Muscle of leg (tissue), 11 donors: Measurements from ENCODE around the gene ZBTB24. TPM values are rescaled to one million over a fixed set of nuclear protein-coding genes. Genes with fewer than 3 reads are reported as not detected.
A peak's percentile ranks its signal among the peaks of the same experiment; 100 is the strongest.

ENCODE experiments used
- DNase-seq: peaks from one replicate; pipeline ENCODE4 v3.0.0; 2013
- H3K27ac ChIP-seq: one replicate; pipeline ENCODE4 v1.5.1; 2013; ENCODE audit warnings: mild to moderate bottlenecking, low read length, control low read depth
- H3K27me3 ChIP-seq: one replicate; pipeline ENCODE4 v1.6.1; 2013; ENCODE audit warnings: low read length; ENCODE audit not compliant: control insufficient read depth, insufficient read depth
- H3K36me3 ChIP-seq: one replicate; pipeline ENCODE4 v1.6.1; 2013; ENCODE audit warnings: low read length; ENCODE audit not compliant: control insufficient read depth, insufficient read depth
- H3K4me1 ChIP-seq: one replicate; pipeline ENCODE4 v1.6.1; 2013; ENCODE audit warnings: low read length; ENCODE audit not compliant: control insufficient read depth, insufficient read depth
- H3K4me3 ChIP-seq: one replicate; pipeline ENCODE4 v1.5.1; 2013; ENCODE audit warnings: low read length, control low read depth
- H3K9me3 ChIP-seq: replicated peaks from 2 replicates; pipeline ENCODE4 v1.6.1; 2013; ENCODE audit warnings: low read depth, low read length; ENCODE audit not compliant: control insufficient read depth
- WGBS: methylation state at CpG from one replicate; pipeline ENCODE4 v1.1.5; 2013; ENCODE audit warnings: missing lambda C conversion rate; ENCODE audit not compliant: insufficient coverage; 5-methylcytosine and 5-hydroxymethylcytosine counted together
- polyA plus RNA-seq, 8 donors: library from polyadenylated mRNA; unstranded; fragments of 120-200 nt; gene quantifications; one replicate each; pipeline versions ENCODE4 v1.2.1 to v1.2.3, GENCODE V29; 2013; ENCODE audit warnings: inconsistent platforms in 1 of 8, low replicate concordance in 1 of 8; ENCODE audit not compliant: insufficient read length in 8 of 8, insufficient read depth in 1 of 8
- total RNA-seq: library from RNA; stranded (reverse); fragments of 120-200 nt; gene quantifications from one replicate; pipeline ENCODE4 v1.2.4, GENCODE V29; 2013

Gene ZBTB24
- total and polyA plus RNA-seq, 9 donors = 4.4 to 6.2 (median 4.8) TPM

GRCh38 chr6:109515781-109516409 lies 32.9 kb upstream of the ZBTB24 start:
- DNase-seq = no peak
- no peak overlapping the region for H3K4me3 ChIP-seq

DNA sequence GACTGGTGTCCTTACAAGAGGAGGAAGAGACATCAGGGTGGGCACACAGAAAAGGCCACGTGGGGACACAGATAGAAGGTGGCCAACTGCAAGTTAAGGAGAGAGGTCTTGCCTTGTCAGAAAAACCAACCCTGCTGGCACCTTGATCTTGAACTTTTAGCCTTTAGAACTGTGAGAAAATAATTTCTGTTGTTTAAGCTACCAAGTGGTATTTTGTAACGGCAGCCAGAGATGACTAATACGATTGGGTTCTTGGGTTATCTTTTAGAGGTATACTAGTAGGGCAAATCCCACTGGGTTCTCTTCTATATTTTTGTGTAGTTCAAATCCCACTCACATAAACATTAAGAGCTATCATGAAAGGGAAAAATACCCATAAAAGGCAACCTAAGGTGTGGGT lies 31.9 kb upstream of the ZBTB24 start:
- H3K36me3 ChIP-seq = no peaks in the 10 kb centered on the region
- WGBS = 86% methylated on average over 1 of the region's 3 CpGs
- no peak overlapping the region for H3K4me3 ChIP-seq
- no peak overlapping the region for H3K27ac ChIP-seq
- H3K27me3 ChIP-seq = no peaks in the 10 kb centered on the region
- no peak for DNase-seq
- no peaks in the 10 kb centered on the region for H3K9me3 ChIP-seq
- H3K4me1 ChIP-seq = no peaks in the 10 kb centered on the region

More at GRCh38 chr6:109515781-109516409, 32.9 kb upstream of the ZBTB24 start:
- H3K9me3 ChIP-seq = no peaks in the 10 kb centered on the region
- no peaks in the 10 kb centered on the region for H3K4me1 ChIP-seq
- WGBS = 67% methylated on average over 2 of the region's 6 CpGs
- no peaks in the 10 kb centered on the region for H3K36me3 ChIP-seq
- H3K27ac ChIP-seq = no peak overlapping the region
- no peaks in the 10 kb centered on the region for H3K27me3 ChIP-seq

DNA sequence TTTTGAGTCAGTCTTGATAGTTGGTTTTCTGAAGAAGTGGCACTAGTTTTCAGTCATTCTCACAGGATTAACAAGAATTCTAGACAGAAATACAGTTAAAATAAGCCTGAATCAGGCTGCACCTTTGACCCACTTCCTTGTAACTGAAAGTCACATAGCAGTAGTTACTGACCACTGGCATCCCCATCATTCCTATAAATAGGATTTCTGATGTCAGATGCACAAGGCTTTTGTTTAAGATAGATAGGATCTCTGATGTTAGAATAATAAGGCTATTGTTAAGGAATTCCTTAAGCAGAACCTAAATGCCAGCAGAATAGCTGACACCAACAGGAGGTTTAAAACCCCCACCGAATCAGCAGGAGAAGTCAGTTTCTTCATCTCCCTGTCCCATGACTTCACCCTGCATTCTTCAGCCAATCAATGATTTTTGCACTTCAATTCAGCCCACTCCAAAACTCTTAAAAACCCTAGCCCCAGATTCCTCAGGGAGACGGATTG lies 30.6 kb upstream of the ZBTB24 start:
- H3K27ac ChIP-seq = no peak overlapping the region
- H3K4me3 ChIP-seq = no peak overlapping the region
- DNase-seq = no peak
- H3K36me3 ChIP-seq = no peaks in the 10 kb centered on the region
- H3K4me1 ChIP-seq = no peaks in the 10 kb centered on the region
- no peaks in the 10 kb centered on the region for H3K9me3 ChIP-seq
- H3K27me3 ChIP-seq = no peaks in the 10 kb centered on the region
- 62% methylated on average over 2 of the region's 2 CpGs for WGBS

DNA sequence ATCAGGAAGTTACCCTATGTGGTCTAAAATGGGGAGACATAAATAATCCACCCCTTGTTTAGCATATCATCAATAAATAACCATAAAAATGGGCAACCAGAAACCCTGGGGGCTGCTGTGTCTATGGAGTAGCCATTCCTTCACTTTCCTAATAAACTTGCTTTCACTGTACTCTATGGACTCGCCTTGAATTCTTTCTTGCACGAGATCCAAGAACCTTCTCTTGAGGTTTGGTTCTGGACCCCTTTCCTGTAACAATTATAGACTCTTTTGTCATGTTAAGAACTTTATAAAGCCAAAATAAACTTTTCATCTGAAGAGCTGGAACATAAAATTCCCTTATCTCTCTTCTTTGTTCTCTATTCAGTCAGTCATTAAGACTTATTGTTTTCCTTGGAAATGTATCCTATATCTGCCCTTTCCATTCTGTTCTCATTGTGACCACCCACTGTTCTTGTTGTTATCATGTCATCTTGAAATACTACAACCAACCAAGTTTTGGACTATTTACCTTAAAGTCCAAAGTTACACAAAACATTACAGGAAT lies 29.3 kb upstream of the ZBTB24 start:
- 80% methylated on average over 2 of the region's 2 CpGs for WGBS
- H3K36me3 ChIP-seq = no peaks in the 10 kb centered on the region
- H3K27ac ChIP-seq = no peak overlapping the region
- DNase-seq = peak; percentile 40
- no peaks in the 10 kb centered on the region for H3K4me1 ChIP-seq
- H3K4me3 ChIP-seq = no peak overlapping the region
- H3K27me3 ChIP-seq = no peaks in the 10 kb centered on the region
- H3K9me3 ChIP-seq = no peaks in the 10 kb centered on the region

GRCh38 chr6:109511832-109512231 lies 28.8 kb upstream of the ZBTB24 start:
- no peak overlapping the region for H3K27ac ChIP-seq
- H3K36me3 ChIP-seq = no peaks in the 10 kb centered on the region
- no peak overlapping the region for H3K4me3 ChIP-seq
- WGBS = 92% methylated on average over 1 of the region's 2 CpGs
- H3K4me1 ChIP-seq = no peaks in the 10 kb centered on the region
- no peaks in the 10 kb centered on the region for H3K27me3 ChIP-seq
- DNase-seq = no peak
- H3K9me3 ChIP-seq = no peaks in the 10 kb centered on the region

DNA sequence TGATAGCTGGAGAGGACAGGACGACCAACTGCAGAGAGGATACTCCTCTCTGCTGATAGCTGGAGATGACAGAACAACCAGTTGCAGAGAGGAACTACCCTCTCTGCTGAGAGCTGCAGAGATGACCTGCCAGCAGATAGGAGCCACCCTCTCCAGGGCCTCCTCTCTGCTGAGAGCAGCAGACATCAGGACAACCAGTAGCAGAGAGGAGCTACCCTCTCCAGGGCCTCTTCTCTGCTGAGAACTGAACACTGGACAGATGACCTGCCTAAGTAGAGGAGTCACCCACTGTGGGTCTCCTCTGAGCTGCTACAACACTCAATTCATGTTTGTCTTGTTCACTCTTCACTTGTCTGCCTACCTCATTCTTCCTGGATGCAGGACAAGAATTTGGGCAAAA lies 27.3 kb upstream of the ZBTB24 start:
- WGBS = 57% methylated on average over 1 of the region's 1 CpG
- no peak overlapping the region for H3K27ac ChIP-seq
- no peaks in the 10 kb centered on the region for H3K4me1 ChIP-seq
- H3K27me3 ChIP-seq = no peaks in the 10 kb centered on the region
- no peaks in the 10 kb centered on the region for H3K36me3 ChIP-seq
- H3K9me3 ChIP-seq = no peaks in the 10 kb centered on the region
- DNase-seq = no peak
- no peak overlapping the region for H3K4me3 ChIP-seq

GRCh38 chr6:109508166-109508860 lies 25.3 kb upstream of the ZBTB24 start:
- Histone ChIP-seq H3K36me3 (no peaks in the 10 kb centered on the region), H3K9me3 (no peaks in the 10 kb centered on the region), H3K4me3 (no peak overlapping the region), H3K27me3 (no peaks in the 10 kb centered on the region), H3K27ac (no peak overlapping the region), H3K4me1 (peaks cover 3% of the 10 kb centered on the region)
- DNase-seq = no peak
- 34% methylated on average over 2 of the region's 4 CpGs for WGBS

GRCh38 chr6:109507490-109508072 lies 24.6 kb upstream of the ZBTB24 start:
- H3K4me3 ChIP-seq = no peak overlapping the region
- H3K36me3 ChIP-seq = no peaks in the 10 kb centered on the region
- peaks cover 3% of the 10 kb centered on the region for H3K4me1 ChIP-seq
- no peak overlapping the region for H3K27ac ChIP-seq
- H3K27me3 ChIP-seq = no peaks in the 10 kb centered on the region
- no peak for DNase-seq
- WGBS = 81% methylated on average over 3 of the region's 4 CpGs
- H3K9me3 ChIP-seq = no peaks in the 10 kb centered on the region

GRCh38 chr6:109506841-109507240 lies 23.8 kb upstream of the ZBTB24 start:
- no peak overlapping the region for H3K4me3 ChIP-seq
- no peak overlapping the region for H3K27ac ChIP-seq
- peaks cover 3% of the 10 kb centered on the region for H3K4me1 ChIP-seq
- H3K9me3 ChIP-seq = no peaks in the 10 kb centered on the region
- WGBS = 71% methylated on average over 1 of the region's 2 CpGs
- no peaks in the 10 kb centered on the region for H3K36me3 ChIP-seq
- DNase-seq = no peak
- H3K27me3 ChIP-seq = no peaks in the 10 kb centered on the region

- DNase-seq = no peak
- H3K36me3 ChIP-seq = no peaks in the 10 kb centered on the region
- H3K27me3 ChIP-seq = no peaks in the 10 kb centered on the region
- H3K4me1 ChIP-seq = peaks cover 3% of the 10 kb centered on the region
- no peak overlapping the region for H3K4me3 ChIP-seq
- WGBS = no CpG with 5 or more reads among the region's 2 CpGs
- H3K27ac ChIP-seq = no peak overlapping the region
- no peaks in the 10 kb centered on the region for H3K9me3 ChIP-seq
These were observed 23.3 kb upstream of the ZBTB24 start for GRCh38 chr6:109506314-109506713.
